HUES64 (cell line): ENCODE results near the gene RUFY4.
"Not testable (repeated sequence)": the region's sequence is repeated elsewhere in the genome, so short reads cannot be mapped to it uniquely, and the experiment has no call there.

Experiments
- H3K27ac ChIP-seq: 2 replicates; pipeline ENCODE4 v1.7.0; 2013; ENCODE audit warnings: low read depth, low read length, inconsistent platforms
- H3K27me3 ChIP-seq: 2 replicates; pipeline ENCODE4 v1.6.1; 2013; ENCODE audit warnings: mild to moderate bottlenecking, low read length; ENCODE audit not compliant: insufficient read depth
- H3K36me3 ChIP-seq: 2 replicates; pipeline ENCODE4 v1.6.1; 2013; ENCODE audit warnings: mild to moderate bottlenecking, low read length; ENCODE audit not compliant: insufficient read depth
- H3K4me1 ChIP-seq: 2 replicates; pipeline ENCODE4 v1.6.1; 2013; ENCODE audit warnings: mild to moderate bottlenecking, low read length, moderate library complexity; ENCODE audit not compliant: insufficient read depth
- H3K4me3 ChIP-seq: 2 replicates; pipeline ENCODE4 v1.5.1; 2013; ENCODE audit warnings: mild to moderate bottlenecking, low read length, moderate library complexity
- H3K9ac ChIP-seq: 2 replicates; pipeline ENCODE4 v1.6.1; 2013; ENCODE audit warnings: mild to moderate bottlenecking, low read depth, low read length
- H3K9me3 ChIP-seq: 2 replicates; pipeline ENCODE4 v1.6.1; 2013; ENCODE audit warnings: low read depth, low read length; ENCODE audit not compliant: insufficient read depth
- WGBS: fragments of 150-250, 120-280 bp; methylation state at CpG from one replicate; pipeline ENCODE4 v1.1.7; 2013; ENCODE audit warnings: missing lambda C conversion rate; 5-methylcytosine and 5-hydroxymethylcytosine counted together

Gene RUFY4

DNA sequence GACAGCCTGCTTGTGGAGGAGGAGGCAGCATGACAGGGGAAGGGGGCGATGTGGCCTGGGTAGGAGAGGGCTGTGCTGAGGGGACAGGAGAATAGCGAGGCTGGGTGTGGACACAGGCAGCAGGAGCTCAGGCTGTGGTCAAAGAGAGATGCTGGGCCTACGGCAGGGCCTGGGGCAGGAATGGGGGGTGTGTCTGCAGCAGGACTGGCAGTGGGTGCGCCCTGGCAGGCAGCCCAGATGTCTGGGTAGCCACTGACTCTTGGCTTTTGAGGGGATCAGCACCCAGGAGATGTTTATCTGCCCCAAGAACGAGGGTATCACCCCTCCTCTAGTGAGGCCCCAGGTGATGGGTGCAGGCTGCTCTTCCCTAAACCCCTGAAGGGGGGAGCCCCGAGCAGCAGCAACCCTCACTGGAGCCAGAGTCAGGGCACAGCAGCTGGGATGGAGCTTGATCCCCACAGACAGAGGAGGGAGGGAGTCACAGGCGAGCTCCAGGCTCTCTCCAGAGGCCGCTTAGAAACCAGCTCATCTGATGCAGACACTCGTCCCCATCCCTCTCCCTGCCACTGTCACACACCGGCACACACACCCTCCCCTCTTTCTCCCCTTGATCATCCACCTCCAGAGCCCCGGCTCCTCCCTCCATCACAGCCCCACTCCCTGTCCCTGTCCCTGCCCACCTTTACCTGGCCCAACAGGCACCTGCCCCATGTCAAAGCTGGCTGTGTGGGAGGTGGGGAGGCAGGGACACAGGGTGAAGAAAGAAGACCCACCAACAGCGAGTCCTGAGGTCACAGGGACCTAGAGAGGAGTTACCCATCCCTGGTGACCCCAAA is 36.5 kb upstream of the RUFY4 start:
- H3K9ac ChIP-seq = no peak overlapping the region
- H3K4me3 ChIP-seq = no peak overlapping the region

DNA sequence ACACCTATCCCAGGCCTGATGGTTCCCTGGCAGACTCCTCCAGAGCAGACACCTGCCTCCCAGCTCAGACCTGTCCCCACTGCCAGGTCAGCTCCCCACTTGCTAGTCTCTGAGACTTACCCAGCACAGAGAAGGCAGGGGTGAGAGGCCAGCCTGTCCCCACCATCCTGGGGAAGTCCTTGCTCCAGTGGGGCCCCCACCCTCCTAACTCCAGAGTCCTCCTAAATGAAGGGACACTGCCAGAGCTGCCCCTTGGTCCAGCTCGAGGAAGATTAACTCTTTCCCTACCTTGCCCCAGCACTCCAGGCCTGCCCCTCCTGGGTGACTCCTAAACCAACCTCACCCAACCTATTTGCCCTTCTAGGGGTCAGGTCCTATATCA is 35.9 kb upstream of the RUFY4 start:
- Histone ChIP-seq H3K36me3 (no peaks in the 10 kb centered on the region), H3K27me3 (peaks cover 32% of the 10 kb centered on the region), H3K4me3 (no peak overlapping the region), H3K9ac (no peak overlapping the region), H3K9me3 (no peaks in the 10 kb centered on the region), H3K27ac (no peak overlapping the region), H3K4me1 (0 out of 2 replicates have a peak, but pooled peaks cover 3% of the 10 kb centered on the region)
- 56% methylated on average over 1 of the region's 1 CpG for WGBS

More for the DNA sequence above, 36.5 kb upstream of the RUFY4 start:
- Histone ChIP-seq H3K9me3 (no peaks in the 10 kb centered on the region), H3K27ac (no peak overlapping the region), H3K36me3 (no peaks in the 10 kb centered on the region), H3K27me3 (peaks cover 32% of the 10 kb centered on the region), H3K4me1 (0 out of 2 replicates have a peak, but pooled peaks cover 3% of the 10 kb centered on the region)
- WGBS = 76% methylated on average over 12 of the region's 12 CpGs

DNA sequence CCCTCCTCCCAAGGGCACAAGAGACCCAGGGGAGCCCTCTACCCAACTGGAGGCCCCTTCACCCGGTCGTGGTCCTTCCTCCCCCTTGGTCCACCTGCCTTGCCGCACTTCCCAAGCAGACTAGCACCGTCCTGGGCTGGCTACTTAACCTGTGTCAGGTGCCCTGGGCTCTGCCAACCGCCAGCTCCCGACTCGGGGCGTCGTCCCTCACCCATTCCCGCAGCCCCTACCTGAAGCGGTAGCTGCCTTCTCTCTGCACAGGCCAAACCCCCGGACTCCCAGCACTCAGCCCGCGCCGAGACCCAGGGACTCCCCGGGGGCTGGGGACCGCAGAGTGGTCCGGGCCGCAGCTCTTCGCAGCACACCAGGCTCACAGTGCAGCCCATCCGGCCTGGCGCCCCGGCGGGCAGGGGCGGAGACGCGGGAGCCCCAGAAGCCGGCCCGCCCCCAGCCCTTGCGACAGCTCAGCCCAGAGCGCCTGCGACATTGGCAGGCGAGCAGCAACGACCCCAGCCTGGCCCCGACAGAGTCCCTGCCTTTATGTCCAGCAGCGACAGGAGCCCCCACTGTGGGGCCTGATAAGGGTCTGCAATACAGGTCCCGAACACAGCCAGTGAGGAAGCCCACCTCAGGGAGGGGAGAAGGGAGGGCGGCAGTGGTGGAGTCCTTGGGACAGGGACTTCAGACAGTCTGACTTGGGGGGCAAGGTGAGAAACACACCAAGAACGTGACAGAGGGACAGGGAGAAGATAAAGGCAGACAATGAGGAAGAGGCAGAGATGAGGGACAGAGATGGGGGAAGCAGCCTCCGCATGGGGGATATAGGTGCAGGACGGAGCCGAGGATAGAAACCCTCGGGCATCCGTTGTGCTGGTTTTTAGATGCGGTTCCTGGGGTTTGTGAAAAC is 35.2 kb upstream of the RUFY4 start:
- Histone ChIP-seq H3K27me3 (peaks cover 32% of the 10 kb centered on the region), H3K27ac (no peak overlapping the region), H3K9ac (no peak overlapping the region), H3K9me3 (no peaks in the 10 kb centered on the region), H3K4me1 (0 out of 2 replicates have a peak, but pooled peaks cover 3% of the 10 kb centered on the region), H3K4me3 (peak overlapping the region; percentile 51), H3K36me3 (no peaks in the 10 kb centered on the region)
- 13% methylated on average over 45 of the region's 45 CpGs for WGBS

DNA sequence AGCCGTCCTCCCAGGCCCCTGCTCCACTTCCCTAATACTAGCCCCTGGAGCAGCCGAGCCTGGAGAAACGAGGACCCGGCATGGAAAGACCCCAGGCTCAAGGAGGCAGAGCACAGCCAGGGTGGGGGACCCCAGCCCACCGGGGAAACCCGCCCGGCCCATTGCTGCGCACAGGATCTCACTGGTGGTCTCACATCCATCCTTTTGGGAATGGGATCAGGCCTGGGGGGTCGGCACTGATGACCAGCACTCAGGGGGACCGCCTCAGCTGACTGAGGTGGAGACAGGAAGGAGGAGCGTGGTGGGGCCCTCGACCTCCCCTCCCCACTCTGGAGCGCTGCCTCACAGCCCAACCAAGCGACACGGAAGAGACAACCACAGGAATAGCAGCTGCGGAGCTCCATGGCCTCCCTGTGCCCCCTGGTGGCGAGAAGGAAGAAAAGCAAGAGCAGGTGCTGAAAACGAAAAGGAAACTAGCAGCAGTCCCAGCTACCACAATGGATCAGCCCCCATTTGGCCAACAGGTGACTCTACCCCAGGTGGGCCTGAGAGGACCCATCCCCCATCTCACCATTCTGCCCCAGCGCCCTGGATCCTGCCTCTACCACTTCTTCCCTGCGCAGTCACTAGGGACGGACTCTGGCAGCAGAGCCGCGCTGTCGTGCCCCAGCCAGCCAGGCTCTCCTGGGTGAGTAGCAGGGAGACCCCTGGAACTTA is 34.4 kb upstream of the RUFY4 start:
- H3K27ac ChIP-seq, H3K36me3 ChIP-seq, H3K9ac ChIP-seq, H3K9me3 ChIP-seq, H3K4me1 ChIP-seq: not testable (repeated sequence)
- 17% methylated on average over 24 of the region's 24 CpGs for WGBS
- peaks cover 32% of the 10 kb centered on the region for H3K27me3 ChIP-seq
- H3K4me3 ChIP-seq = peak overlapping the region; percentile 51

DNA sequence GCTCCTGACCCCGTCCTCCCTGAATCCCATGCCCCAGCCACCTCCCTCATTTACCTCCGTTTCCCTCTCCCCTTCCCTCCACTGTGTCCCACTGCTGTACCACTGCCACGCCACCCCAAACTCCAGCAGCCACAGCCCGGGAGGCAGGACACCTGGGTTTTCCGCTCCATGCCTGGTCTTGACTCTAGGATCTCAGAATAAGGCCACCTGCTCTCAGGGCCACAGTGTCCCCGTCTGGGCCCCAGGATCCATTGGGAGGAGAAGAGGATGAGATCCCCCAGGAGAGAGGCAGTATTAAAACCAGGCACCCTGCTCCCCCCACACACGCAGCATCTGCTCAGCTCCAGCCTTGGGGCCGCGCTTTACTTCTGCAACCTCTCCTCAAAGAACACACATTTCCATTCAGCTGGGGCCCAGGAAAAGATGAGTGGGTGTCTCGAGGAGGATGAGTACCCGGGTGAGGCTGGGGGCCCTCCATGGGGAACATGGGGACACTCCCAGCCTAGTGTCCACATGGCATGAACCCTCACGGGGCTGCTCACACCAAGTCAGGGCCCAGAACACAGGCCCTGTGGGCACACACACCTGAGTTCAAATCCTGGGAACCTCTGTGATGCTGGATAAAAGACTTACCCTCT is 33.5 kb upstream of the RUFY4 start:
- Histone ChIP-seq H3K9me3 (no peaks in the 10 kb centered on the region), H3K4me3 (no peak overlapping the region)
- 87% methylated on average over 12 of the region's 12 CpGs for WGBS

DNA sequence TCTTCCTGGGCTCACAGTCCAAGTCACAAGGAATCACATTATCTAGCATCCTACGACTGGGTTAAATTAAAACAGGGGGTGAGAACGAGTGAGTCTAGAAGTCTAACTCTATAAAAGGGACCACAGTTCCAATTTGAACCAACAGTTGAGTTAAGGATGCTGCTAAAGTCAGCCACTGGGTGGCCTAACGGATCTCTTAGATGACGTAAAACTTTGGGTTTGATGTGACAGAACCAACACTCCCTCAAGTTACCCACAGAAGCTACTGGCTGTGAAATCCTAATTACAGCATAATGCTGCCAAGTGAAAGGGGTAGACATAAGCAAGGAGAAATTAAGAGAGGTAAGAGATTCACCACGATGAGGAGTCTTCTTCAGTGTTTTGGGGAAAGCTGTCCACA is 32.7 kb upstream of the RUFY4 start:
- WGBS = 82% methylated on average over 5 of the region's 5 CpGs
- H3K9me3 ChIP-seq = no peaks in the 10 kb centered on the region
- 0 out of 2 replicates have a peak, but pooled peaks cover 3% of the 10 kb centered on the region for H3K4me1 ChIP-seq
- no peak overlapping the region for H3K9ac ChIP-seq
- H3K4me3 ChIP-seq = no peak overlapping the region
- peaks cover 32% of the 10 kb centered on the region for H3K27me3 ChIP-seq
- H3K27ac ChIP-seq = no peak overlapping the region
- H3K36me3 ChIP-seq = no peaks in the 10 kb centered on the region

More for the DNA sequence above, 33.5 kb upstream of the RUFY4 start:
- Histone ChIP-seq H3K36me3 (no peaks in the 10 kb centered on the region), H3K9ac (no peak overlapping the region), H3K27me3 (peaks cover 32% of the 10 kb centered on the region), H3K4me1 (0 out of 2 replicates have a peak, but pooled peaks cover 3% of the 10 kb centered on the region), H3K27ac (no peak overlapping the region)

DNA sequence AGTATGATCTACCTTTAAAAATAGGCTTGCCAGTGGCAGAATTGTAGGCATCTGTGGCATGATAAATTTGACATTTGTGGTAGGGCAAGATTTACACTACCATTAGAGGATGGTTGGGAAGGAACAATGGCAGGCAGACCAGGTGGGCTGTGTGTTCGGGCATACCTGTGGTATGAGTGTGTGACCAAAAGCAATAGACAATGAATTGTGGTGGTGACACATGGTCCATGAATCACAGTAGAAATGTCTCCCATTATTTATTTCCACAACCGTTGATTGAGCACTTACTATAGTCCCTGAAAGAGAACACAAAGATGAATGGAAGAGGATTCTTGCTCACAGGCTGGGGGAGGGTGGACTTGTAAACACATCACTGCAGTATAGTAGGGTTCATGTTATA is 29.9 kb upstream of the RUFY4 start:
- no peaks in the 10 kb centered on the region for H3K4me1 ChIP-seq
- no peaks in the 10 kb centered on the region for H3K36me3 ChIP-seq
- H3K4me3 ChIP-seq = no peak overlapping the region
- peaks cover 8% of the 10 kb centered on the region; the same call in 1 of the 2 replicates for H3K9me3 ChIP-seq
- no peak overlapping the region for H3K27ac ChIP-seq
- no peak overlapping the region for H3K9ac ChIP-seq
- WGBS = 96% methylated on average over 2 of the region's 2 CpGs
- peaks cover 6% of the 10 kb centered on the region for H3K27me3 ChIP-seq

DNA sequence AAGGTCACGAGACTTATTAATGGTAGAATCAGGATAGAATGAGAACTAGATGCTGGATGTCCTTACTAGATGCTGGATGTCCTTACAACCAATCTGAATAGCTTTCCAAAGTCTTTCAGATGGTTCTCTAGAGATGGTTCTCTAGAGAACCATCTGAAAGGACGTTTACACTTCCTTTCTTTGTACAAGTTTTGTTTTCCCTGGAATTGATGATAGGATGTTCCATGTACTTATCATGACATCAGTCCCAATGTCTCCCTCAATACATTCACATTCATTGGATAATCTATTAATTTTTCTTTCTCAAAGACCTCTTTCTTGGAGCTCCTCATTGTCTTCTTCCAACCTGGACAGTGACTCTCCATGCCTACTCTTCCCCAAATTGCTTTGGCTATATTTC is 28.2 kb upstream of the RUFY4 start:
- Histone ChIP-seq H3K36me3 (no peaks in the 10 kb centered on the region), H3K9me3 (peaks cover 12% of the 10 kb centered on the region; the same call in 1 of the 2 replicates), H3K4me3 (no peak overlapping the region), H3K9ac (no peak overlapping the region), H3K27ac (no peak overlapping the region), H3K4me1 (no peaks in the 10 kb centered on the region), H3K27me3 (no peaks in the 10 kb centered on the region)
- 83% methylated on average over 2 of the region's 2 CpGs for WGBS

DNA sequence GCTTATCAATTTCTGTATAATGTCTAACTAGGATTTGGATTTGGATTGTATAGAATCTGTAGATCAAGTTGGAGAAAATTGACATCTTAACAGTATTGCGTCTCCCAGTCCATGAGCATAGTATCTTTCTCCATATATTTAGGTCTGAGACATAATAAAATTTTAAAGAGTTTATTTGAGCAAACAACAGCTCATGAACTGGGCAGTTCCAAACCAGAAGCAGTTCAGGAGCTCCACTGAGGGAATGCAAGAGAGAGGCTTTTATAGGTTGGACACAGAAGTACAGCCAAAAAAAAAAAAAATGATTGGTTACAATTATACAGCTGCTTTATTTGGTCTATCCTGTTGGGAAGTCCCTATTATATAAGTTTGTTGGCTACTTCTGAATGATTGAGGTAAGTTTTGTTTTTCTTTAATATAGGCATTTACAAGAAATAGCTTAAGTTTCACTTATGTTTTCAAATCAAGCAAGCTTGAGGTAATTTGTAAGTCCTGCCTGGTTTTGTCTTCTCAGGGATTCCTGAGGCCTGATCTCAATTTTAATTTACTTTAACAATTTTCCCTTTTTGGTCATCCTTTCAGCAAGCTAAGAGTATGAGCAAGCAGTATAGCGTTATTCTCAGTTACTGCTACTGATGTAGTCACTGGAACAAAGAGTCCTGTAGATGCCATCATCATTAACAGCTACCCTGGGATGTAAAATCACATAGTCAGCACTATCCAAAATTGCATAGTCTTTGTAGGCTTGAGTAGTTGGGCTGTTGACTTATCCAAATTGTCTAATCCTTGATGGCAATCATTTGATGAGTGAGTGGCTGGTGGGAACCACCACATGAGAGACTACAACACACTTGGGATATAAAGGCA is 27.5 kb upstream of the RUFY4 start:
- Histone ChIP-seq H3K4me1 (no peaks in the 10 kb centered on the region), H3K36me3 (no peaks in the 10 kb centered on the region), H3K9me3 (peaks cover 12% of the 10 kb centered on the region; the same call in 1 of the 2 replicates), H3K27me3 (no peaks in the 10 kb centered on the region), H3K9ac (no peak overlapping the region), H3K4me3 (no peak overlapping the region), H3K27ac (no peak overlapping the region)
- WGBS = 79% methylated on average over 2 of the region's 2 CpGs

DNA sequence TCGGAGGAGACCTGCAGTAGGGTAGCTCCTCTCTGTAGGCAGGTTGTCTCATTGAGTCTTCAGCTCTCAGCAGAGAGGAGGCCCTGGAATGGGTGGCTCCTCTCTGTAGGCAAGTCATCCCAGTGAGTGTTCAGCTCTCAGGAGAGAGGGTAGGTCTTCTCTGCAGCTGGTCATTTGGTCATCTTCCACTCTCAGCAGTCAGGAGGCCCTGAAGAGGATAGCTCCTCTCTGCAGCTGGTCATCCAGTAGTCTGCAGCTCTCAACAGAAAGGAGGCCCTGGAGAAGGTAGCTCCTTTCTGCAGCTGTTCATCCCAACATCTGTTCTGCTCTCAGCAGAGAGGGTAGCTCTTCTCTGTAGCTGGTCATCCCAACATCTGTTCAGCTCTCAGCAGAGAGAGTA is 26.0 kb upstream of the RUFY4 start:
- no peaks in the 10 kb centered on the region for H3K36me3 ChIP-seq
- peaks cover 12% of the 10 kb centered on the region; the same call in 1 of the 2 replicates for H3K9me3 ChIP-seq
- no peak overlapping the region for H3K27ac ChIP-seq
- no peaks in the 10 kb centered on the region for H3K4me1 ChIP-seq
- WGBS = 85% methylated on average over 1 of the region's 1 CpG
- H3K27me3 ChIP-seq = no peaks in the 10 kb centered on the region
- H3K4me3 ChIP-seq = no peak overlapping the region
- no peak overlapping the region for H3K9ac ChIP-seq
